HG03342 (cell line): ENCODE measurements around the gene ZNF550.

Experiments
- ATAC-seq: cut with Tn5 transposase; IDR thresholded peaks from one replicate; pipeline ENCODE4 v1.9.1; 2021; ENCODE audit warnings: mild to moderate bottlenecking, moderate library complexity; ENCODE audit not compliant: unreplicated experiment

The ZNF550 gene

GRCh38 chr19:57559404-57560025 is at the start of gene ZNF550:
TSS of gene ZNF550 (minus strand) at chr19:57559863. CDS start at chr19:57559682, 181 bp downstream.
- ATAC-seq, result peak; percentile 94

- ATAC-seq, result no peak
These were observed 47.3 kb upstream of the ZNF550 start for GRCh38 chr19:57606931-57607330.

GRCh38 chr19:57599761-57600383 is 40.2 kb upstream of the ZNF550 start, which contains the start of gene ZNF530:
TSS of gene ZNF530 (plus strand) at chr19:57599885. CDS start at chr19:57604346, 4,461 bp downstream.
- ATAC-seq, result peak; percentile 91

GRCh38 chr19:57599377-57599760 is 39.7 kb upstream of the ZNF550 start:
- peak; percentile 24 for ATAC-seq

GRCh38 chr19:57587529-57587928 is 27.9 kb upstream of the ZNF550 start:
- no peak for ATAC-seq

- peak; percentile 86 for ATAC-seq
These were observed 24.1 kb upstream of the ZNF550 start, which contains the start of gene ZIK1 for GRCh38 chr19:57583521-57584416. TSS of gene ZIK1 (plus strand) at chr19:57584145. CDS start at chr19:57584357, 212 bp downstream.

GRCh38 chr19:57583104-57583520 is 23.4 kb upstream of the ZNF550 start:
- ATAC-seq, result no peak

GRCh38 chr19:57578487-57579205 is 19.0 kb upstream of the ZNF550 start, which contains the start of gene ZNF416:
TSS of gene ZNF416 (minus strand) at chr19:57578911. CDS start at chr19:57578704, 207 bp downstream.
- ATAC-seq, result peak; percentile 89

GRCh38 chr19:57576661-57577060 is 17.0 kb upstream of the ZNF550 start:
- no peak for ATAC-seq

- no peak for ATAC-seq
These were observed 12.8 kb upstream of the ZNF550 start for GRCh38 chr19:57572415-57572947.

GRCh38 chr19:57570707-57571106 is 11.0 kb upstream of the ZNF550 start:
- no peak for ATAC-seq

GRCh38 chr19:57566396-57567265 is 7.0 kb upstream of the ZNF550 start:
- ATAC-seq, result no peak

- ATAC-seq, result no peak
These were observed 3.9 kb upstream of the ZNF550 start for GRCh38 chr19:57563547-57563946.

- no peak for ATAC-seq
These were observed 407 bp upstream of the ZNF550 start for GRCh38 chr19:57560049-57560491.

- peak; percentile 20 for ATAC-seq
These were observed 657 bp downstream of the ZNF550 start for GRCh38 chr19:57559008-57559403.

GRCh38 chr19:57558525-57558924 is 1.1 kb downstream of the ZNF550 start:
- ATAC-seq, result no peak

- no peak for ATAC-seq
These were observed 2.0 kb downstream of the ZNF550 start for GRCh38 chr19:57557659-57558058.

- no peak for ATAC-seq
These were observed 7.2 kb downstream of the ZNF550 start for GRCh38 chr19:57552432-57552831.

GRCh38 chr19:57546513-57546912 is 13.2 kb downstream of the ZNF550 start:
- no peak for ATAC-seq
